Mucosa of stomach (tissue), 1 donor: Measurements from ENCODE around the gene MACROD1.

Experiments
- H3K27me3 ChIP-seq: one replicate; pipeline ENCODE4 v1.7.0; 2013; ENCODE audit warnings: mild to moderate bottlenecking, low read length; ENCODE audit not compliant: control insufficient read depth, insufficient read depth
- H3K36me3 ChIP-seq: one replicate; pipeline ENCODE4 v1.7.0; 2013; ENCODE audit warnings: low read length; ENCODE audit not compliant: control insufficient read depth, insufficient read depth
- H3K4me1 ChIP-seq: one replicate; pipeline ENCODE4 v1.7.0; 2013; ENCODE audit warnings: mild to moderate bottlenecking, low read length; ENCODE audit not compliant: control insufficient read depth, insufficient read depth
- H3K4me3 ChIP-seq: one replicate; pipeline ENCODE4 v1.7.0; 2013; ENCODE audit warnings: low read length
- H3K9ac ChIP-seq: one replicate; pipeline ENCODE4 v1.7.0; 2013; ENCODE audit warnings: mild to moderate bottlenecking, low read length, moderate library complexity
- H3K9me3 ChIP-seq: one replicate; pipeline ENCODE4 v1.7.0; 2013; ENCODE audit warnings: mild to moderate bottlenecking, low read length, moderate library complexity; ENCODE audit not compliant: control insufficient read depth
- donor health status: Pancreatic carcinoma.

The MACROD1 gene

GRCh38 chr11:64121663-64122410, 44.1 kb downstream of the MACROD1 start:
- Histone ChIP-seq H3K27me3 (no peaks in the 10 kb centered on the region), H3K4me1 (no peaks in the 10 kb centered on the region), H3K4me3 (no peak overlapping the region), H3K9me3 (no peaks in the 10 kb centered on the region), H3K36me3 (no peaks in the 10 kb centered on the region), H3K9ac (no peak overlapping the region)

DNA sequence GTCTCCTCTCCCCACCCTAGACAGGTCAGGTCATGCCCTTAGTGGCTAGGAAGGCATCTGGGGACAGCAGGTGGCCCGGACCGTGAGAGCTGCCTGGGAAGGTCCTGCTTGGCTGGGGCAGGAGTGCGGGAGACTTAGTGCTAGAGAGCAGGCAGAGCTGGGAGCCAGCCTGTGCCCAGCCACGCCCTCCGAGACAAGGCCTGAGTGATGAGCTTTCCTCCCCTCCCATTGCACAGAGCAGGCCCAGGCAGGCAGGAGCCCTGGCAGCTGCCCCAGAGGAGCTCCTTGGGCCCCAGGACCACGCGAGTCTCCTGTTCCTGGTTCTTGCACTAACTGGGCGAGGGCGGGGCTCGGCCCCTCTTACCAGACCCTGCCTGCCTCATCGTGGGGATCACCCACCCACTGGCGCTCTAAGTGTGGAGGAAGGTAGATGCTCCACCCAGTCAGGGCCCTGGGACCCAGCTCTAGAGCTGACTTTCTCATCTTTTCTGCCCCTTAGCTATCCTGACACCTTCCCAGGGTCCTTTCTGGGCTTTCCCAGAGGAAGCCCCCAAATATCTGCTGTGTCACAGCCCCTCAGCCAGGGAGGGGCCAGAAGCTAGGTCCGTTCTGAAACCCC, 44.9 kb downstream of the MACROD1 start:
- no peak overlapping the region for H3K9ac ChIP-seq
- H3K27me3 ChIP-seq = no peaks in the 10 kb centered on the region
- no peaks in the 10 kb centered on the region for H3K36me3 ChIP-seq
- H3K4me1 ChIP-seq = no peaks in the 10 kb centered on the region
- no peaks in the 10 kb centered on the region for H3K9me3 ChIP-seq
- no peak overlapping the region for H3K4me3 ChIP-seq

GRCh38 chr11:64119700-64120099, 46.2 kb downstream of the MACROD1 start:
- H3K27me3 ChIP-seq = no peaks in the 10 kb centered on the region

GRCh38 chr11:64118876-64119665, 46.8 kb downstream of the MACROD1 start:
- no peaks in the 10 kb centered on the region for H3K36me3 ChIP-seq
- H3K4me3 ChIP-seq = no peak overlapping the region
- no peaks in the 10 kb centered on the region for H3K27me3 ChIP-seq
- H3K9me3 ChIP-seq = no peaks in the 10 kb centered on the region
- no peaks in the 10 kb centered on the region for H3K4me1 ChIP-seq
- H3K9ac ChIP-seq = no peak overlapping the region

More at GRCh38 chr11:64119700-64120099, 46.2 kb downstream of the MACROD1 start:
- Histone ChIP-seq H3K4me3 (no peak overlapping the region), H3K9me3 (no peaks in the 10 kb centered on the region), H3K9ac (no peak overlapping the region), H3K36me3 (no peaks in the 10 kb centered on the region), H3K4me1 (no peaks in the 10 kb centered on the region)

DNA sequence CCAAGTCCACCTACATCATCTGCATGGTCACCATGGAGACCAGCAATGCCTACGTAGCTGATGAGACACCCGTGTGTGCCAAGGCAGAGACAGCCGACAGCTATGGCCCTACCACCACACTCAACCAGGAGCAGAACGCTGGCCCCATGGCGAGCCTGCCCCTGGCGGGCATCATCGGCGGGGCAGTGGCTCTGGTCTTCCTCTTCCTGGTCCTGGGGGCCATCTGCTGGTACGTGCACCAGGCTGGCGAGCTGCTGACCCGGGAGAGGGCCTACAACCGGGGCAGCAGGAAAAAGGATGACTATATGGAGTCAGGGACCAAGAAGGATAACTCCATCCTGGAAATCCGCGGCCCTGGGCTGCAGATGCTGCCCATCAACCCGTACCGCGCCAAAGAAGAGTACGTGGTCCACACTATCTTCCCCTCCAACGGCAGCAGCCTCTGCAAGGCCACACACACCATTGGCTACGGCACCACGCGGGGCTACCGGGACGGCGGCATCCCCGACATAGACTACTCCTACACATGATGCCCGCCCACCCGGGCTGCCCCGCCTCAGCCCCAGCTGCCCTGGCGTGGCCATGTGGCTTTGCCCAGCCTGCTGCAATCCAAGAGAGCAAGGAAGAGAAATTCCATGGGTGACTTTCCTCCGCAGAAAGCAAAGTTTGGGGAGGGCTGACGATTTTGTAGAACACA, 48.0 kb downstream of the MACROD1 start:
- H3K9ac ChIP-seq = no peak overlapping the region
- no peaks in the 10 kb centered on the region for H3K4me1 ChIP-seq
- no peak overlapping the region for H3K4me3 ChIP-seq
- H3K9me3 ChIP-seq = no peaks in the 10 kb centered on the region
- H3K36me3 ChIP-seq = no peaks in the 10 kb centered on the region
- H3K27me3 ChIP-seq = no peaks in the 10 kb centered on the region

DNA sequence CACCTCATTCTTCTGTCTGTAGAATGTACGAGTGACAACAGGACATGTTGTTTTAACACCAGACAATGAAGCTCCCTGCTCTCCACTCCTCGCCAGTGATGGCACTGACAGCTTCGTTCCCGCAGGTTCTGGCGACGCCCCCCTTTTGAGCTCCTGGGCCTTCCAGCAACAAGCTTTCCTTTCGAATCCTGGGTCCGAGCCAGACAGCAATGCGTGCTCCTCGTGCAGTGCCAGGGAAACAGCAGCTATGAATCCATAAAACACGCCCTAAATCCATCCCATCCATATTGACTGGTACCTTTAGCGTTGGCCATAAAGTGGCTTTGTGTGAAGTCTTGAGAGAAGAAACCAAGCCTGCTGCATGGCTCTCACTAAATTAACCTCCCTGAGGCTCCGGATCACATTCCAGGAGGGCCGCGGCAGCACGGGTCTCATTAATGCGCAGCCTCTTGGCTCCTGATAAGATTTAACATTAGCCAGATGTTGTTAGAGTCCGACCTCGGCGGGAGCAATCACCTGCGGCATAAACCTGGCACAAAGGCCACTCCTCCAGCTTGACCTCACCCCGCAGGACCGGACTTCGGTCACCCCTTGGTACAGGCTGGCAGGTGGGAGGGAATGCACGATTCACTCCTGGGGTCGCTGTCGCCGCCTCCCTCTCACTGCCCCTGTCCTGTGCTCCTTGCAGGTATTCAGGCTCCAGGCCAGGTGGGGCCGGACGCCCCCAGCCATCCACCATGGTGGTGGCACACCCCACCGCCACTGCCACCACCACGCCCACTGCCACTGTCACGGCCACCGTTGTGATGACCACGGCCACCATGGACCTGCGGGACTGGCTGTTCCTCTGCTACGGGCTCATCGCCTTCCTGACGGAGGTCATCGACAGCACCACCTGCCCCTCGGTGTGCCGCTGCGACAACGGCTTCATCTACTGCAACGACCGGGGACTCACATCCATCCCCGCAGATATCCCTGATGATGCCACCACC, 50.1 kb downstream of the MACROD1 start:
- H3K9ac ChIP-seq = no peak overlapping the region
- no peaks in the 10 kb centered on the region for H3K4me1 ChIP-seq
- no peaks in the 10 kb centered on the region for H3K27me3 ChIP-seq
- no peak overlapping the region for H3K4me3 ChIP-seq
- no peaks in the 10 kb centered on the region for H3K36me3 ChIP-seq
- H3K9me3 ChIP-seq = no peaks in the 10 kb centered on the region

DNA sequence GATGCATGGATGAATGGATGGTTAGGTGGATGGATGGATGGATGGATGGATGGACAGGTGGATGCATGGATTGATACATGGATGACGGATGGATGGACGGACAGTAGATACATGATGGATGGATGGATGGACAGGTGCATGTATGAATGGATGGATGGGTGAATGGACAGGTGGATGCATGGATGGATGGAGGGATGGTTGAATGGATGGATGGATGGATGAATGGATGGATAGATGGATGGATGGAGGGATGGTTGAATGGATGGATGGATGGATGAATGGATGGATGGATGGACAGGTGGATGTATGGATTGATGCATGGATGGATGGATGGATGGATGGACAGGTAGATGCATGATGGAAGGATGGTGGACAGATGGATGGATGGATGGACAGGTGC, 51.7 kb downstream of the MACROD1 start:
- Histone ChIP-seq H3K4me1 (no peaks in the 10 kb centered on the region), H3K4me3 (no peak overlapping the region), H3K9ac (no peak overlapping the region), H3K36me3 (no peaks in the 10 kb centered on the region), H3K27me3 (no peaks in the 10 kb centered on the region), H3K9me3 (no peaks in the 10 kb centered on the region)

GRCh38 chr11:64113462-64113780, 52.5 kb downstream of the MACROD1 start:
- H3K27me3 ChIP-seq = no peaks in the 10 kb centered on the region
- no peak overlapping the region for H3K4me3 ChIP-seq
- no peaks in the 10 kb centered on the region for H3K4me1 ChIP-seq
- H3K9ac ChIP-seq = no peak overlapping the region
- no peaks in the 10 kb centered on the region for H3K9me3 ChIP-seq
- H3K36me3 ChIP-seq = no peaks in the 10 kb centered on the region

DNA sequence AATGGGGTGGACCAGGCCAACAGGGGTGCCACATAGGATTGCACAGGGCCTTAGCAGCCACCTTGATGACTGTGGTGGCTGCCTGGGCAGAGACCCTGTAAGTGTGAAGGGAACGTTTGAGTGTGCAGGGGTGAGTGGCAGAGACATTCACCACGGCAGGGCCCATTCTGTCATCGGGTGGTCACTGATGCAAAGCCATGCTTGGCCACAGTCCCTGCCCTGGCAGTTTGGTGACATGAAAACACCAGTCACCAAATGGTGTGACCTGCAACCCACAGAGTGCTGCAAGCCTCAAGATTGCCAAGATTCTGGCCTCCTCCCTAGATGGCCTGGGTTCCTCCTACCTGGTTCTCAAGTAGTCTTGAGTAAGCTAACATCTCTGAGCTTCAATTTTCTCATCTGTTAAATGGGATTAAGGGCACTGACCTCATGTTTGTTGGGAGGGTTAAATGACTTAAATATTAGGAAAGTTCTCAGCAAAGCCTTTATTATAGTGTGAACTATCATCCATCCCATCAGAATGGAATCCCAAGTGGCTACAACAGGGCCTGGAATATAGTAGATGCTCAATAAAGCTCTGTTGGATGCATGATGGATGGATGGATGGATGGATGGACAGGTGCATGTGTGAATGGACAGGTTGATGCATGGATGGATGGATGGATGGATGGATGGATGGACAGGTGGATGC, 53.0 kb downstream of the MACROD1 start:
- no peaks in the 10 kb centered on the region for H3K9me3 ChIP-seq
- H3K36me3 ChIP-seq = no peaks in the 10 kb centered on the region
- H3K9ac ChIP-seq = no peak overlapping the region
- no peak overlapping the region for H3K4me3 ChIP-seq
- no peaks in the 10 kb centered on the region for H3K27me3 ChIP-seq
- H3K4me1 ChIP-seq = no peaks in the 10 kb centered on the region

GRCh38 chr11:64110465-64111375, 55.2 kb downstream of the MACROD1 start:
- H3K4me1 ChIP-seq = no peaks in the 10 kb centered on the region
- H3K9me3 ChIP-seq = no peaks in the 10 kb centered on the region
- H3K4me3 ChIP-seq = no peak overlapping the region
- H3K36me3 ChIP-seq = no peaks in the 10 kb centered on the region
- no peak overlapping the region for H3K9ac ChIP-seq
- H3K27me3 ChIP-seq = no peaks in the 10 kb centered on the region
